GM19239 (cell line): Measurements from ENCODE around the gene MDFI.

Experiments used
- DNase-seq: peaks from one replicate; pipeline ENCODE4 v3.0.0; 2011; ENCODE audit warnings: low spot score; ENCODE audit not compliant: insufficient read length
- FAIRE-seq: peaks from 2 replicates; lab custom pipeline; 2011; peaks lifted over from hg19 to GRCh38; lab: Jason Lieb, UNC

MDFI gene

DNA sequence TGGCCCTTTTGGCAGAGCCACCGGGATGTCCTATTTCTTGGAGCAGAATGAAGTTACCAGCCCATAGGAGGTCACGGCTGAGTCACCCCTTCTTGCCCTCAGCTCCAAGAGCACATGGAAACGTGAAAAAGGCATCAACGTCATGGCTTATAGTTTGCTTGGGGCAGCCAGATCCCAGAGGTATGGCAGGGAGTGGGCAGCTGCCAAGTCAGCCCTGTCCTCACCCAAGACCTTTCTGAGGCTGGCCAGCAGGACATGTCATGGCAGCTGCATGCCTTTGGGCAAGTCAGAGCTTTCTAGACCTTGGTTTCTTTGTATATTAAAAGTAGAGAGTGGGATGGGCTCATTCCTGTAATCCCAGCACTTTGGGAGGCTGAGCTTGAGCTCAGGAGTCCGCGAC is 8.2 kb upstream of the MDFI start:
- DNase-seq (no peak), FAIRE-seq (no peak)

DNA sequence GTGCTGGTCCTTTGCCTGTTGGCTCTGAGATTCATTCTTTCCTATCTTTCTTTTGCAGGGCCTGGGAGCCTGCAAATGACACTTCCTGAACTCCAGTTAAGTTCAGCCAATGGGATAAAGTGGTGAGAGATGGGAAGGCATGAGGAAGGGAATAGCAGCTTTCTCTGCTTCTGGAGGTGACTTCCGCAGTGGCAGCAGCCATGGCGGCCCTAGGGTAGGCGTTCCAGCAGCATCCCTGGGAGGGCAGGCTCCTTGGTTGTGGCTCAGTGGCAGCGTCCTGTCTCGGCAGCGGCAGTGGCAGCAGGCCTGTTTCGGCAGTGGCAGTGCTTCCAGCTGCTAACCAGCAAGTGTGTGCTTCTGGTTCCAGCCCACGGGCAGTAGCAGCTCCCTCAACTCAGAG is 7.3 kb upstream of the MDFI start:
- FAIRE-seq, result no peak
- no peak for DNase-seq

DNA sequence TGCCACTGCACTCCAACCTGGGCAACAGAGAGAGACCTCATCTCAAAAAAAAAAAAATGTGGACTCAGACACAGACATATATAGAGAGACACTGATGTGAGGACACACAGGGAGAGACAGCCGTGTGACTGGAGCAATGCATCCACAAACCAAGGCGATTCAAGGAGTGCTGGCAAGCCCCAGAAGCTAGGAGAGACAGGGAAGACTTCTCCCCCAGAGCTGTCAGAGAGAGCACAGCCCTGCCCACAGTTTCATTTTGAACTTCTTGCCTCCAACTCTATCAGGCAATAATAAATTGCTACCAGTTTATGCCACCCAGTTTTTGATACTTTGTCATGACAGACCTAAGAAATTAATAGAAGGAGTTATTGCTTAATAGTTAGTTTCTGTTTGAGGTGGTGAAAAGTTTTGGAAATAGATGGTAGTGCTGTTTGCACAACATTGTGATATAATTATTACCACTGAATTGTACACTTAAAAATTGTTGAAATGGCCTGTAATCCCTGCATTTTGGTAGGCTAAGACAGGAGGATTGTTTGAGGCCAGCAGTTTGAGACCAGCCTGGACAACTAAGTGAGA is 5.1 kb upstream of the MDFI start:
- DNase-seq (no peak), FAIRE-seq (no peak)

DNA sequence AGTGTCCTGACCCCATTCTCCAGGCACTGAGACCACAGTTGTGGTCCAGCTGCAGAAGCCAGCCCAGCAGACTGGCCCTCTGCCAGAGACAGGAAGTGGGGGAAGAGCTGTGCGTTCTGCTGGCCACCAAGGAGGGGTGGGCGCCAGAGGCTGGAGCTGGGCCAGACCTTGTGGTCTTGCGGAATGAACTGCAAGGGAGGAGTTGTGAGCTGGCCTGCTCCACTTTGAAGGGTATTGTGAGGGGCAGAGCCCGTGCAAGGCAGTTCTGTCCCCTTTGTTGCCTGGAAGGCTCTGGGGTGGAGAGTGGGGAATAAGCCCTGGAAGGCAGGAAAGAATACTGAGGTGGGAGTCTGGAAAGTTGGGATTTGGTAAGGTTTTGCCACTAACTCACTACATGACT is 3.6 kb upstream of the MDFI start:
- FAIRE-seq (no peak), DNase-seq (no peak)

GRCh38 chr6:41635365-41635764 is 2.9 kb upstream of the MDFI start:
- DNase-seq (no peak), FAIRE-seq (no peak)

DNA sequence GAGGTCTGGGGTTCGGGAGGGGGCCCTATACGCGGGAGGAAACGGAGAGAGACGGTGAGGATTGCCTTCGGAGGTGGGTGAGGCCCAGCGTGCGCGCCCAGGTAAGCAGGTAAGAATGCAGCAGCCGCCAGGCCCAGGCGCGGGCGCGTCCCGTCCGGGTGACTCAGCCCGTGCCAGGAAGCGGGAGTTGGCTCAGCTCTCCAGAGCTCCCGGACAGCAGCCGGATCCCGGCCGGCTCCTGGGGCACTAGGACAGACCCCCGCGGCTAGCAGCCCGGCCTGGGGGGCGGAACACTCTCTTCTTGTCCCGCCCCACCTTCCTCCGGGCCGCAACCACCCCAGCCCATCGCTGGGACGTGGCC is 1.5 kb upstream of the MDFI start:
- DNase-seq (no peak), FAIRE-seq (no peak)

DNA sequence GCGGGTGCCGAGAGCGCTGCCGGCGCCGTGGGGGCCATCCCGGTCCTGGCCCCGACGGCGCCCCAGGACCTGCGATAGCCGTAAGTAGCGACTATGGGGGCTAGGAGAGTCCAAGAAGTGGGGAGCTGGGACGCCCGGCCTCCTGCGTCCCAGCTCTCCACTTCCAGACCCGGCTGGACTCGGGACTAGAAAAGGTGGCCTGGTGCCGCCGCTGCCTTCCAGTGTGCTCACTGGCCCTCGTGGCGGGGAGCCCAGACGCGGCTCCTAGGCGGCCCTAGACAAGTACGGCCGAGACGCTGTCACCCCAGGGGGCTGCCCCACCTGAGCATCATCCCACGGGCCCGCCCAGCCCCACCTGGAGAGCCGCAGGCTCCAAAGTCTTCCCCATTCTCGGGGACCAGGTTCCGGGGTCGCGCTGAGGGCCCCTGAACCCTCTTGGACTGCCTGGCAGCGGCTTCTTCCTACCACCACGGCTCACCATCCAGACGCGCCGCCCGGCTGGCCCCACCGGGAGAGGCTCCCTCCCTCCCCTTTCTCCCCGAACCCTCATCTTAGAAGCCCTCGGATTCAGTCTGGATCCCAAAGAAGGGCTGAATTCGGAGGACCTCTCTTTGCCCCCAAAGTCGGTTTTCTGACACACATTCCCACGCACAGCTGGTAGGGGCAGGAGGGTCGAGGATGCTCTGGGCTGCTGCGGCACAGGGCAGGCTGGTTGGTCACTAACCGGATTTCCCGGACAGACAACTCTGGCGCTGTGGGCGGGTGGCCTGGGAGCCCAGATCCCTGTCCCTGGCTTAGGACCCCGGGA is 870 bp upstream of the MDFI start:
- no peak for FAIRE-seq
- DNase-seq, result no peak

- DNase-seq (no peak), FAIRE-seq (no peak)
Measured at GRCh38 chr6:41638935-41639808, 904 bp downstream of the MDFI start.

- no peak for FAIRE-seq
- no peak for DNase-seq
Measured at GRCh38 chr6:41639809-41640371, 1.6 kb downstream of the MDFI start.

- FAIRE-seq (no peak), DNase-seq (no peak)
Measured at GRCh38 chr6:41640426-41640825, 2.2 kb downstream of the MDFI start.

DNA sequence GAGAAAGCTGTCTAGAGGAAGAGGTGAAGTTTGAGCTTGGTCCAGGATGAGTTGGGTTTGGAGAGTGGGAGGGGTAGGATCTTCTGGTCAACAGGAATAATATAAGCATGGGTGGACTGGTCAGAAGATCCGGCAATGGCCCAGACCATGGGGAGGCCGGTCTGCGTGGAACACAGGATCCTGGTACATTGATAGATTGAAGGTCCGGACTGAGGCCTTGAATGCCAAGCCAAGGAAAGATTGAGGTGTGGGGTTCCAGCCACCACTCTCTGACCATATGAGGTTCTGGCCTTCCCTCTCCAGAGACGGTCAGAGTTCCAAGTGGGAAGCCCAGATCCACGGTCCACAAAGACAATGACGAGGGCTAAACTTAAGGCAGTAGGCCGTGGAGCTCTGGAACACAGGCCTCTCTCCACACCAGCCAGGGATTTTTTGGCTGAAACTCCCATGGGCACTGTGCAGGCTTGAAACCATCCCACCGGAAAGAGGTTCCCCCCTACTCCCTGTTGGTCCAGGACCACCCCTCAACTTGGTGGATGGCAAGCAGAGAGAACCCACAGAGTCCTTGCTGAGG is 3.2 kb downstream of the MDFI start:
- no peak for DNase-seq
- FAIRE-seq, result no peak

GRCh38 chr6:41642090-41642959 is 4.1 kb downstream of the MDFI start:
- DNase-seq, result no peak
- FAIRE-seq, result no peak

DNA sequence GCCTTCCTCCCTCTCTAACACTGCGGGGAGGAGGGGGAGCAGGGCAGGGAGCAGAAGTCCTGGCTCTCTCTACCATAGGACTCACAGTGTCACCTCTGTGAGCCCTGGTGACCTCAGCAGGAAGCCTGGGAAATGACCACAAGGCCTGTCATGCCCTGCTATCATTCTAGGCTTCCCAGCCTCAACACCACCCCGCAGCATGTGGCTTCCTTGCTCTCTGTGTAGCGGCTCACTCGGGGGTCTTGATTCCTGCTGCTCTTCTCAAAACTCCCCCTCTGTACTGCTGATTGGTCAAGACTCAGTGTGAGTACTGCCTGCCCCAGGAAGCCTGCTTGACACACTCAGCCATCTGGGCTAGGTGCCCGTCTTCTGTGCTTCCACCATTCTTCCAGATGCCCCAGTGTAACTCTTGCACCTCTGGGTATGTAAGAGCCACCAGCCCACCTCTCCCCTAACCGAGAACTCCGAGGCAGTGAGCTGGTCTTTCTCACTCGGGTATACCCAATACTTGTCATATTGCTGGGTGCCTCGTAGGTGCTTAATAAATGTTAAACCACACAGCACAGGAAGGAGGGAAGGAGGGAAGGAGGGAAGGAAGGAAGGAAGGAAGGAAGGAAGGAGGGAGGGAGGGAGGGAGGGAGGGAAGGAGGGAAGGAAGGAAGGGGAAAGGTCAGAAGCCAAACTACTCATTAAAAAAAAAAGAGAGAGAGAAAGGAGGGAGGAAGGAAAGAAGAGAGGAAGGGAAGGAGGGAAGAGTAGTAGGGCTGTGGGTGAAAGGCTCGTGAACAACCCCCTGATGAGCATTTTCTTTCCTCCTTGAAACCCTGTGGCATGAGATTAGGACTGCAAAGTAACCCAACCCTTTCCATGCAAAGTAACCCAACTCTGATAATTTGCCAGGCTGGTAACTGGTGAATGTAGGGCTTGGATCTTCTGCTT is 5.0 kb downstream of the MDFI start:
- FAIRE-seq (no peak), DNase-seq (no peak)

GRCh38 chr6:41643899-41644269 is 5.6 kb downstream of the MDFI start:
- no peak for DNase-seq
- FAIRE-seq, result no peak

DNA sequence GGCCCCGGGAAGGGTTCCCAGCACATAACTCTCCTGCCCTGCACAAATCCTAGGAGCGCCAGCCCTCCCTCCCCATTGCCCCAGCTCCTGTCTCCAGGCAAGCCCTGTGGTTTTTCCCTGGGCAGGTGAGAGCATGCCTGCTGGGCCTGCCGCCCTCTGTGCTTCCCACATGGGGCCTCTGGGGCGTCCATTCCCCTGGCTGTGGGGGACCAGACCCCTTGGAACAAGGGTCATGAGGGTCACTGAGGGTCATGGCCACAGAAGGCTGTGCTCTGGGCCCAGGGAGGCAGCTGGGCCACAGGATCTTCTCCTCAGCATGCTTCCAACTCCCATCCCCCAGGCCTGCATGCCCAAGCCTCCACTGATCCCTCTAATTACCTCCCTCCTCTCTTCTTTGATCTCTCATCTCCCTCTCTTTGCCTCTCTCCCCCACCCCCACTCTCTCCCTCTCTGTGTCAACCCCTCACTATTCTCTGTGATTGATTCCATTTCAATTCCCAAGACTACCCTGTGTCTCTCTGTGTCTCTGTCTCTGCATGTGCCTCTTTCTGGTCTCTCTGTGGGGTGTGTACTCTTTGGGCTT is 6.1 kb downstream of the MDFI start:
- no peak for FAIRE-seq
- DNase-seq, result no peak

GRCh38 chr6:41645007-41645618 is 6.8 kb downstream of the MDFI start:
- no peak for DNase-seq
- FAIRE-seq, result no peak

DNA sequence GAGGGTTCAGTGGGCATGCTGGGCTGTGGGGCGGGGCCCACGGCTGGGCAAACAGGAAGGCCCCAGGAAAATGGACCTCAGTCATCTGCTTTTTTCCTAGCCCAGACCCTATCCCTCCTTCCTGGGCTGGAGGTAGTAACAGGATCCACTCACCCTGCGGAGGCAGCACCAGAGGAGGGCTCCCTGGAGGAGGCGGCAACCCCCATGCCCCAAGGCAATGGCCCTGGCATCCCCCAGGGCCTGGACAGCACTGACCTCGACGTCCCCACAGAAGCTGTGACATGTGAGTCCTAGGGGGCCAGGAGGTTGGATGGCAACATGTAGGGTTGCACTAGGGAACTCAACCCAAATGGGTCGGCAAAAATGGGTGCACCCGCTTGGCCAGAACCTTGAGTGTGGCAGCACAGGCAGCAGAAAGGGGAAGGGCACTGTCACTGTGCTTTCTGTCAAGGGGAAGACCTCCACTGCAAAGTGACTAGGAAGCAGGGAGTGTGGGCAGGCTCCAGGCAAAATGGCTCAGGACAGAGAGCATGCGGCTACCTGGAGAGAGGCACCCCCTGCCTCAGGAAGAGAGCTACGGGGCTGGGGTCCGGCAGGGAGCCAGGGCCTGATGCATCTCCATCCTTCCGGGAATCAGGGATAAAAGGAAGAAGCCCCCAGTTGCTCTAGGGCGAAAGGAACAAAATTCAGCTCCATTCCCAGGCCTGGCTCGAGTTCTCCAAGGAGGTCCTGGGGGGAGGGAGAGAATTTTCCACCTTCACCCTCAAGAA is 7.9 kb downstream of the MDFI start:
- FAIRE-seq, result no peak

More for the DNA sequence above, 7.9 kb downstream of the MDFI start:
- no peak for DNase-seq
